ENCODE measurements around the gene TRABD2B. TPM values are rescaled to one million over a fixed set of nuclear protein-coding genes. Genes with fewer than 3 reads are reported as not detected.

The TRABD2B gene
- total RNA-seq, 1 experiment from 2014 or later: 0.36 TPM

DNA sequence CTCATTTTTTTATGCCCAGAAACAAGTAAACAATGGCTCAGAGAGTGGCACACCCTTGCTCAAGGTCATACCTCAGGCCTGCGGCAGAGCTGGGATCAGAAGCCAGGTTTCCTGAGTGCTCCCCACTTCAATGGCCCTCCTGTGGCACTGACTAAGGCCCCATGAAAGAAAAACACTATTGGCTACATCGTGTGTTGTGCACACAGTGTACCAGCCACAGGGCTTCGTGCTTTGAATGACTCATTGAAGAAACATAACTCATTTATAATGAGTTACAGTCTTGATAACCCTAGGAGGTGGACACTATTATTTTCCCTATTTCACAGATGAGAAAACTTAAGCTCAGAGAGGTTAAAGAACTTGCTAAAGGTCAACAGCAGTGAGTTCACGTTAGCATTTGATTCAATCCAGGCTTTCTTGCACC is 91.2 kb downstream of the TRABD2B start:
- no peak for DNase-seq
- Histone ChIP-seq H3K36me3 (ENCODE audit: control insufficient read depth, insufficient read depth, low read length) (no peaks in the 10 kb centered on the region), H3K4me1 (no peaks in the 10 kb centered on the region), H3K4me3 (ENCODE audit: low read depth, low read length) (no peak overlapping the region), H3K27me3 (replicated peaks; ENCODE audit: control insufficient read depth, insufficient read depth, low read length) (no peaks in the 10 kb centered on the region), H3K9me3 (no peaks in the 10 kb centered on the region)
- intact Hi-C loops (cut with micrococcal nuclease; ENCODE audit: unreplicated experiment): no loop called here
- H3K27me3 Mint-ChIP-seq (ENCODE audit: insufficient read depth, unreplicated experiment): no peaks in the 10 kb centered on the region
- no peaks in the 10 kb centered on the region for H3K9me3 Mint-ChIP-seq (ENCODE audit: unreplicated experiment)
- CTCF ChIA-PET: no interaction called here
- TF ChIP-seq, protein P1, sequence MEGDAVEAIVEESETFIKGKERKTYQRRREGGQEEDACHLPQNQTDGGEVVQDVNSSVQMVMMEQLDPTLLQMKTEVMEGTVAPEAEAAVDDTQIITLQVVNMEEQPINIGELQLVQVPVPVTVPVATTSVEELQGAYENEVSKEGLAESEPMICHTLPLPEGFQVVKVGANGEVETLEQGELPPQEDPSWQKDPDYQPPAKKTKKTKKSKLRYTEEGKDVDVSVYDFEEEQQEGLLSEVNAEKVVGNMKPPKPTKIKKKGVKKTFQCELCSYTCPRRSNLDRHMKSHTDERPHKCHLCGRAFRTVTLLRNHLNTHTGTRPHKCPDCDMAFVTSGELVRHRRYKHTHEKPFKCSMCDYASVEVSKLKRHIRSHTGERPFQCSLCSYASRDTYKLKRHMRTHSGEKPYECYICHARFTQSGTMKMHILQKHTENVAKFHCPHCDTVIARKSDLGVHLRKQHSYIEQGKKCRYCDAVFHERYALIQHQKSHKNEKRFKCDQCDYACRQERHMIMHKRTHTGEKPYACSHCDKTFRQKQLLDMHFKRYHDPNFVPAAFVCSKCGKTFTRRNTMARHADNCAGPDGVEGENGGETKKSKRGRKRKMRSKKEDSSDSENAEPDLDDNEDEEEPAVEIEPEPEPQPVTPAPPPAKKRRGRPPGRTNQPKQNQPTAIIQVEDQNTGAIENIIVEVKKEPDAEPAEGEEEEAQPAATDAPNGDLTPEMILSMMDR (IDR thresholded peaks at IDR 0.05; ENCODE audit: insufficient read depth in 1 of 2, low read depth in 1 of 2, low read length in 1 of 2, severe bottlenecking in 1 of 2, unreplicated experiment in 1 of 2): no peak
- no peaks in the 10 kb centered on the region for H3K4me1 Mint-ChIP-seq (ENCODE audit: low read depth, unreplicated experiment)
- POLR2A ChIA-PET: no interaction called here
- no peak overlapping the region for H3K27ac Mint-ChIP-seq (ENCODE audit: unreplicated experiment)
- no TSS peak for BruUV-seq (replicated peaks)
- no peaks in the 10 kb centered on the region for H3K36me3 Mint-ChIP-seq (ENCODE audit: insufficient read depth, unreplicated experiment)
- H3K4me3 Mint-ChIP-seq (ENCODE audit: unreplicated experiment): no peak overlapping the region

DNA sequence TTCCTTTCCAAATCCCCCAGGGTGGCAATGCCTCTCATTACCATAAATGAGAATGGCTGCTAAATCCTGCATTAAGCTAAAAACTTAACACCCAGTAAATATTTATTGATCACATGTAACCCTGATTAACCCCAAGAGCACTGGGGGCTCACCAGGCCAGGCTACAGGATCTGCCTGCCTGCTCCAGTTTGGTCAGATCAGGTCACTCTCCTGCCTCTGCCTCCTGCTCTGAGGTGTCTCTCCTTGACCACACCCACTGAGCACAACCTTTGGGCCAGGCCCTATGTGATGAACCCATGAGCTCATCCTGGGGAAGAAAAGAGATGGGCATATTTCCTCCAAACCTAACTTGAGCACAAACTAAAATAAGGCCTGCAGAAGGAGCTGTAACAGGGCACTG is 93.5 kb downstream of the TRABD2B start:
- no peaks in the 10 kb centered on the region for H3K4me1 ChIP-seq
- ChIA-PET CTCF (no interaction called here), POLR2A (no interaction called here)
- Mint-ChIP-seq H3K36me3 (ENCODE audit: insufficient read depth, unreplicated experiment) (no peaks in the 10 kb centered on the region), H3K4me1 (ENCODE audit: low read depth, unreplicated experiment) (no peaks in the 10 kb centered on the region), H3K9me3 (ENCODE audit: unreplicated experiment) (no peaks in the 10 kb centered on the region), H3K27ac (ENCODE audit: unreplicated experiment) (no peak overlapping the region), H3K27me3 (ENCODE audit: insufficient read depth, unreplicated experiment) (no peaks in the 10 kb centered on the region), H3K4me3 (ENCODE audit: unreplicated experiment) (no peak overlapping the region)
- H3K27me3 ChIP-seq (replicated peaks; ENCODE audit: control insufficient read depth, insufficient read depth, low read length): no peaks in the 10 kb centered on the region
- intact Hi-C loops (cut with micrococcal nuclease; ENCODE audit: unreplicated experiment): no loop called here
- H3K9me3 ChIP-seq: no peaks in the 10 kb centered on the region
- BruUV-seq (replicated peaks): no TSS peak
- H3K36me3 ChIP-seq (ENCODE audit: control insufficient read depth, insufficient read depth, low read length): no peaks in the 10 kb centered on the region
- no peak for DNase-seq
- TF ChIP-seq, protein P1 (IDR thresholded peaks at IDR 0.05; ENCODE audit: insufficient read depth in 1 of 2, low read depth in 1 of 2, low read length in 1 of 2, severe bottlenecking in 1 of 2, unreplicated experiment in 1 of 2): no peak
- H3K4me3 ChIP-seq (ENCODE audit: low read depth, low read length): no peak overlapping the region

DNA sequence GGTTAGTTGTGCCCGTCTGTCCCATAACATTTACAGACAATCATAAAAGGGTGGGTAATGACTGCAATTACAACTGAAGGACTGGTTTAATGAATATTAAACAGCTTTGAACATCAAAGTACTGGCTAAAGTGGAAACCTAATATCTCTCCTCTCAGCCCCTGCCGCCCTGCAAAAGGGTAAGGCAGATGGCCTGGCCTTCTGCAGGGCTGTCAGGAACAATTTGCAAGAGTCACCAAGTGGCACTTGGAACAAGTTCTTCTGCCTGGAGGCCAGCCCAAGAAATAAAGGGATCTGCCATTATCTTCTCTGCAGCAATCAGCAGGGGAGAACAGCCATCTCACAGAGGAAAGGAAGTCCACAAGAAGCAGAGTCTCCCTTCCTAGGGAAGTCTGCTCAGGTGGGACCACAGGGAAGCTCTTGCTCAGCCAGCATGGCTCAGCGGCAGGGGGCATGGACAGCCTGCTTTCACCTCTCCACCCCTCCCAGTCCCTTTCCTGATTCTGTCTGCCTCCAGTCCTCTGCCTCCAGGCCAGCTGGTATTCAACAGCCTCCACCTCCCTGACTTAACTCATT is 96.1 kb downstream of the TRABD2B start:
- BruUV-seq (replicated peaks): no TSS peak
- intact Hi-C loops (cut with micrococcal nuclease; ENCODE audit: unreplicated experiment): no loop called here
- Histone ChIP-seq H3K4me3 (ENCODE audit: low read depth, low read length) (no peak overlapping the region), H3K27me3 (replicated peaks; ENCODE audit: control insufficient read depth, insufficient read depth, low read length) (no peaks in the 10 kb centered on the region), H3K4me1 (no peaks in the 10 kb centered on the region), H3K9me3 (no peaks in the 10 kb centered on the region), H3K36me3 (ENCODE audit: control insufficient read depth, insufficient read depth, low read length) (no peaks in the 10 kb centered on the region)
- Mint-ChIP-seq H3K4me3 (ENCODE audit: unreplicated experiment) (no peak overlapping the region), H3K27me3 (ENCODE audit: insufficient read depth, unreplicated experiment) (no peaks in the 10 kb centered on the region), H3K27ac (ENCODE audit: unreplicated experiment) (no peak overlapping the region), H3K4me1 (ENCODE audit: low read depth, unreplicated experiment) (no peaks in the 10 kb centered on the region), H3K36me3 (ENCODE audit: insufficient read depth, unreplicated experiment) (no peaks in the 10 kb centered on the region), H3K9me3 (ENCODE audit: unreplicated experiment) (no peaks in the 10 kb centered on the region)
- TF ChIP-seq, protein P1 (IDR thresholded peaks at IDR 0.05; ENCODE audit: insufficient read depth in 1 of 2, low read depth in 1 of 2, low read length in 1 of 2, severe bottlenecking in 1 of 2, unreplicated experiment in 1 of 2): no peak
- DNase-seq: no peak
- ChIA-PET POLR2A (no interaction called here), CTCF (no interaction called here)
